NCI-H2029 treated with DMSO at 0.1 percent for 48 hours (cell line): ENCODE measurements around the gene FAM186B.

Source experiments
- DNase-seq: peaks from one replicate; lab custom pipeline; 2025; lab: John Stamatoyannopoulos, UW

Gene FAM186B

DNA sequence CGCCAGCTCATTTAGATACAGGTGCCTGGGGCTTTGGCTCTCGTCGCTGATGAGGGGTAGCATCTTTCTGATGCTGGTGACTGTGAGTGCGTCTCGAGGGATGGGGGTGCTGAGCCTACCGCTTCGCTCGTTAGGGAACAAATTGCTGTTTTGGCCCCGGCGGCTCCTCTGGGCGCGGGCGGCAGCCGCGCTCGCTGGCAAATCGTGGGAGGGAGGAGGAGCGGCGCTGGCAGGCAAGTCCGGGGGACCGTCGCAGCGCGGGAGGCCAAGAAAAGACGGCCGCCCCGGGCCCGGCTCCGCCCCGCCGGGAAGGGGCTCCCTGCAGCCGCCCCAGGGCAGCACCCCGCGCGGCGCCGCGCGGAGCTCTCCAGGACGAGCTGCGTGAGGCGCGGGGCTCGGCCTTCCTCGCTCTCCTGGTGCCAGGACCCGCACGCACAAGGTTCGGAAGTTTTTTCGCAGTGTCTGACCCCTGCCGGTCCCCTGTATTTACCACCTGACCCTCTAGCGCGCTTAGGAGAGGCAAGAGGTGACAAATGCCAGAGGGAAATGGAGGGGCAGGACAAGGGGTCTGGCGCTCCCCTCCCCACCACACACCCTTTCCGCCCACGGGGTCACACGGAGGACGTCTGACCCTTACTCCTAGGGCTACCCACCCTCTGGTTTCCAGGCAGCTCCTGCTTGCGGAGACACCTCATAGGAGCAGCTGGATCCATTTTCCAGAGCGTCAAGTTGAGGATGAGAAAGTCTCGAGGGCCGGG, 67.5 kb downstream of the FAM186B start:
- DNase-seq = no peak
